Natural killer cell (primary cell): Measurements from ENCODE around the gene PRKG1. TPM values are rescaled to one million over a fixed set of nuclear protein-coding genes. Genes with fewer than 3 reads are reported as not detected.

ENCODE experiments used
- ATAC-seq, 3 donors: fragments of 150-1000 bp in 2 of 3; fragments of 200-7000 bp in 1 of 3; cut with Tn5 transposase; 1 replicate in 1 of 3; 2 replicates in 2 of 3; pipeline ENCODE4 v1.10.0; 2021; ENCODE audit warnings: mild to moderate bottlenecking in 2 of 3, moderate library complexity in 2 of 3
- DNase-seq, 2 donors: peaks; one replicate each; pipeline versions ENCODE4 v3.0.0 to v3.0.0-alpha.2; 2013 to 2021; ENCODE audit warnings: mixed read lengths in 1 of 2
- H3K27ac ChIP-seq: one replicate; pipeline ENCODE4 v1.5.1; 2013; ENCODE audit warnings: mild to moderate bottlenecking, low read length
- H3K27me3 ChIP-seq: one replicate; pipeline ENCODE4 v1.6.1; 2013; ENCODE audit warnings: low read length; ENCODE audit not compliant: control insufficient read depth, insufficient read depth
- H3K36me3 ChIP-seq: one replicate; pipeline ENCODE4 v1.6.1; 2013; ENCODE audit warnings: low read length; ENCODE audit not compliant: control insufficient read depth, insufficient read depth
- H3K4me1 ChIP-seq: one replicate; pipeline ENCODE4 v1.6.1; 2013; ENCODE audit warnings: low read length; ENCODE audit not compliant: control insufficient read depth, insufficient read depth
- H3K4me3 ChIP-seq: one replicate; pipeline ENCODE4 v1.5.1; 2013; ENCODE audit warnings: low read length
- H3K9me3 ChIP-seq: one replicate; pipeline ENCODE4 v1.6.1; 2013; ENCODE audit warnings: low read length; ENCODE audit not compliant: control insufficient read depth, insufficient read depth
- H3K27ac Mint-ChIP-seq, 2 donors: one replicate each; pipeline ENCODE4 v1.8.0; 2022; ENCODE audit warnings: mild to moderate bottlenecking in 2 of 2, mixed read lengths in 2 of 2, moderate library complexity in 1 of 2
- H3K27me3 Mint-ChIP-seq, 2 donors: one replicate each; pipeline ENCODE4 v1.8.0; 2022; ENCODE audit warnings: low read depth in 2 of 2, mixed read lengths in 2 of 2
- H3K36me3 Mint-ChIP-seq: one replicate; pipeline ENCODE4 v1.8.0; 2022; ENCODE audit warnings: mixed read lengths
- H3K4me1 Mint-ChIP-seq, 2 donors: one replicate each; pipeline ENCODE4 v1.8.0; 2022; ENCODE audit warnings: mixed read lengths in 2 of 2
- H3K4me3 Mint-ChIP-seq: one replicate; pipeline ENCODE4 v1.8.0; 2022; ENCODE audit warnings: mild to moderate bottlenecking, moderate library complexity, mixed read lengths
- H3K9me3 Mint-ChIP-seq, 2 donors: one replicate each; pipeline ENCODE4 v1.8.0; 2022; ENCODE audit warnings: mixed read lengths in 2 of 2
- CTCF ChIP-seq: fragments of 200-600 bp; IDR thresholded peaks from one replicate; pipeline ENCODE4 v1.8.0; 2022; ENCODE audit warnings: antibody characterized with exemption
- WGBS: methylation state at CpG from one replicate; pipeline ENCODE4 v1.1.7; 2013; ENCODE audit warnings: missing lambda C conversion rate; ENCODE audit not compliant: insufficient coverage; 5-methylcytosine and 5-hydroxymethylcytosine counted together
- intact Hi-C: fragments of 100-400 bp; cut with micrococcal nuclease; formaldehyde crosslinking; loops from one replicate; pipeline ENCODE4 v1.14.2; 2022
- total RNA-seq, 4 donors: library from RNA; stranded (reverse); fragments of 120-200 nt in 1 of 4; gene quantifications; one replicate each; pipeline versions ENCODE4 v1.2.3 to v1.2.4, GENCODE V29; 2013 to 2022

Gene PRKG1
- total RNA-seq, 3 donors from 2014 or later (not counting 1 experiment from before 2014, with no cell fraction given): 0.23 to 0.41 (median 0.35) TPM

GRCh38 chr10:51792678-51793077 is 718.4 kb downstream of the PRKG1 start:
- no peaks in the 10 kb centered on the region for H3K27me3 ChIP-seq
- H3K4me1 ChIP-seq: no peaks in the 10 kb centered on the region
- H3K4me3 Mint-ChIP-seq: no peak overlapping the region
- peaks cover 8 to 13% of the 10 kb centered on the region in 2 donors for H3K9me3 Mint-ChIP-seq
- H3K4me3 ChIP-seq: no peak overlapping the region
- no peak for ATAC-seq
- no peak for TF ChIP-seq CTCF
- no peak for DNase-seq
- H3K36me3 Mint-ChIP-seq: peaks cover 11% of the 10 kb centered on the region
- no peak overlapping the region for H3K27ac Mint-ChIP-seq
- H3K9me3 ChIP-seq: peaks cover 4% of the 10 kb centered on the region
- no peaks in the 10 kb centered on the region for H3K36me3 ChIP-seq
- no peaks in the 10 kb centered on the region for H3K4me1 Mint-ChIP-seq
- no peak overlapping the region for H3K27ac ChIP-seq
- intact Hi-C loops: no loop called here
- H3K27me3 Mint-ChIP-seq: no peaks in the 10 kb centered on the region

DNA sequence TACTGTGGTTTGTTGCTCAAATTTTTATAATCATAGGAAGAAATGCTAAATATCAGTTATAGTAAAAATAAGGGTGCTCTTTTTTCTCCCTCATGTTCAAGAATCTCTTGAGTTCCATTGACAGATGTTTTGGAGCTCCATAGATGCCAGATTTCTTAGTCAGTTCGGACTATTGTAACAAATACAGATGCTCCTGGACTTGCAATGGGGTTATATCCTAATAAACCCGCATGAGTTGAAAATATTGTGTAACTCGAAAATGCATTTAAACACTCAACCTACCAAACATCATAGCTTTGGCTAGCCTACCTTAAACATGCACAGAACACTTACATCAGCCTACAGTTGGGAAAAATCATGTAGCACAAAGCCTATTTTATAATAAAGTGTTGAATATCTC is 725.8 kb downstream of the PRKG1 start:
- no peaks in the 10 kb centered on the region for H3K36me3 ChIP-seq
- H3K4me3 ChIP-seq: no peak overlapping the region
- no peak overlapping the region for H3K4me3 Mint-ChIP-seq
- DNase-seq (no peak), ATAC-seq (no peak)
- H3K36me3 Mint-ChIP-seq: no peaks in the 10 kb centered on the region
- no peaks in the 10 kb centered on the region for H3K27me3 ChIP-seq
- H3K4me1 Mint-ChIP-seq: no peaks in the 10 kb centered on the region
- H3K4me1 ChIP-seq: no peaks in the 10 kb centered on the region
- no peak overlapping the region for H3K27ac ChIP-seq
- H3K27ac Mint-ChIP-seq: no peak overlapping the region
- peaks cover 4 to 6% of the 10 kb centered on the region in 2 donors for H3K9me3 Mint-ChIP-seq
- H3K27me3 Mint-ChIP-seq: no peaks in the 10 kb centered on the region
- H3K9me3 ChIP-seq: no peaks in the 10 kb centered on the region
- no peak for TF ChIP-seq CTCF
- intact Hi-C loops: no loop called here
- WGBS: 59% methylated on average over 2 of the region's 3 CpGs

DNA sequence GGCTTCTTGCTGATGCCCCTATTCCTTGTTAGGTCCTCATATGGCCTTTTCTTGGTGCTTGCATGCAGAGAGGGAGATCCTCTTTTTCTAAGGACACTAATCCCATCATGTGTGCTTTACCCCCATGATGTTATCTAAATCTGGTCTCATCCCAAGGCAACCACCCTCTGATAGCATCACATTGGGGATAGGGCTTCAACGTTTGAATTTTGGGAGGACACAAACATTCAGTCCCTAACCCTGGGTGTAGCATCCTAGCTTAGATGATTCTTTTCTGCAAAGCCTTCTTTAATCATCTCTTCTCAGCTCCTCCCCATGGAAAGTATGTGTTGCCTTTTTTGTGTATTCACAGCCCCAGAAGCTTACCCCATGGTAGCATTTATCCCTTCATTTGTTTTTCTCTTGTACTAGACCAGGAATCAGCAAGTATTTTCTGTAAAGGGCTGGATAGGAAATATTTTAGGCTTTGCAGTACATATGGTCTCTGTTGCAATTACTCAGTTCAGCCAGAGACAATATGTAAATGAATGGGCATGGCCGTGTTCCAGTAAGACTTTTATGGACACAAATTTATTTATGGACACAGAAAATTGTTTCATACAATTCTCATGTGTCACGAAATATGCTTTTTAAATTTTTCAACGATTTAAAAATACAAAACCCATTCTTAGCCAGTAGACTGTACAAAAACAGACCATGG is 726.6 kb downstream of the PRKG1 start:
- intact Hi-C loops: no loop called here
- H3K4me1 ChIP-seq: no peaks in the 10 kb centered on the region
- TF ChIP-seq CTCF: no peak
- DNase-seq (no peak), ATAC-seq (no peak)
- no peaks in the 10 kb centered on the region for H3K27me3 ChIP-seq
- no peaks in the 10 kb centered on the region for H3K36me3 Mint-ChIP-seq
- no peaks in the 10 kb centered on the region for H3K27me3 Mint-ChIP-seq
- H3K36me3 ChIP-seq: no peaks in the 10 kb centered on the region
- no peak overlapping the region for H3K27ac ChIP-seq
- no peaks in the 10 kb centered on the region for H3K4me1 Mint-ChIP-seq
- H3K9me3 Mint-ChIP-seq: peaks cover 4 to 6% of the 10 kb centered on the region in 2 donors
- no peak overlapping the region for H3K4me3 ChIP-seq
- WGBS: 85% methylated on average over 4 of the region's 4 CpGs
- no peak overlapping the region for H3K27ac Mint-ChIP-seq
- no peak overlapping the region for H3K4me3 Mint-ChIP-seq
- H3K9me3 ChIP-seq: no peaks in the 10 kb centered on the region

GRCh38 chr10:51802030-51802429 is 727.7 kb downstream of the PRKG1 start:
- no peak for TF ChIP-seq CTCF
- DNase-seq (no peak), ATAC-seq (no peak)
- Mint-ChIP-seq H3K4me1 (no peaks in the 10 kb centered on the region), H3K27ac (no peak overlapping the region), H3K9me3 (peaks cover 4 to 6% of the 10 kb centered on the region in 2 donors), H3K4me3 (no peak overlapping the region), H3K36me3 (no peaks in the 10 kb centered on the region), H3K27me3 (no peaks in the 10 kb centered on the region)
- Histone ChIP-seq H3K27ac (no peak overlapping the region), H3K9me3 (no peaks in the 10 kb centered on the region), H3K4me3 (no peak overlapping the region), H3K4me1 (no peaks in the 10 kb centered on the region), H3K27me3 (no peaks in the 10 kb centered on the region), H3K36me3 (no peaks in the 10 kb centered on the region)
- intact Hi-C loops: no loop called here
